GM12878 (cell line): ENCODE measurements around the gene FXYD3. TPM values are rescaled to one million over a fixed set of nuclear protein-coding genes. Genes with fewer than 3 reads are reported as not detected.

Source experiments
- ATAC-seq: fragments of 200-7000 bp; cut with Tn5 transposase; 3 replicates; pipeline ENCODE4 v1.9.1; 2020; ENCODE audit warnings: mild to moderate bottlenecking, moderate library complexity
- BruUV-seq: library from RNA; stranded (reverse); fragments of 400-500 nt; replicated peaks from 2 replicates; lab custom pipeline; 2021; lab: Mats Ljungman, UMichigan
- CTCF ChIA-PET: fragments of 300-600 bp; sonication (Branson Sonifier 250); formaldehyde crosslinking; extraction: SDS; loops from one replicate; lab custom pipeline; 2021; ENCODE audit warnings: inconsistent platforms; lab: Yijun Ruan, JAX
- POLR2A ChIA-PET: fragments of 350-600 bp; formaldehyde crosslinking; extraction: SDS; loops from one replicate; lab custom pipeline; 2021; ENCODE audit warnings: inconsistent platforms; lab: Charles Lee
- RAD21 ChIA-PET: fragments of 300-600 bp; sonication (Branson Sonifier 250); formaldehyde crosslinking; loops from one replicate; lab custom pipeline; 2023; ENCODE audit warnings: antibody characterized with exemption; ENCODE audit not compliant: unreplicated experiment; lab: Charles Lee
- SMC1A ChIA-PET: fragments of 300-600 bp; sonication (Branson Sonifier 250); formaldehyde crosslinking; loops from one replicate; lab custom pipeline; 2023; ENCODE audit not compliant: unreplicated experiment, uncharacterized antibody; lab: Charles Lee
- DNase-seq: peaks from one replicate; pipeline ENCODE4 v3.0.0-alpha.2; 2011; ENCODE audit warnings: low read depth, low spot score
- FAIRE-seq: peaks from 3 replicates; lab custom pipeline; 2011; peaks lifted over from hg19 to GRCh38; lab: Jason Lieb, UNC
- H2AFZ ChIP-seq: 2 replicates; pipeline ENCODE4 v1.6.0; 2011; ENCODE audit warnings: low read depth, low read length, control low read depth; ENCODE audit not compliant: control insufficient read depth
- H3K27ac ChIP-seq: 2 replicates; pipeline ENCODE4 v1.5.1; 2011; ENCODE audit warnings: control low read depth; ENCODE audit not compliant: control insufficient read depth, insufficient read depth
- H3K27me3 ChIP-seq, 2 experiments: replicated peaks in 1 of 2; 2 replicates each; pipeline versions ENCODE4 v1.6.0 to v1.6.1; 2011; ENCODE audit warnings: low read length in 1 of 2; ENCODE audit not compliant: control insufficient read depth in 2 of 2, insufficient read depth in 2 of 2
- H3K36me3 ChIP-seq, 2 experiments: 2 replicates each; pipeline ENCODE4 v1.5.1; 2011; ENCODE audit warnings: low read length in 1 of 2; ENCODE audit not compliant: control insufficient read depth in 2 of 2, insufficient read depth in 2 of 2
- H3K4me1 ChIP-seq: 2 replicates; pipeline ENCODE4 v1.6.1; 2011; ENCODE audit warnings: mild to moderate bottlenecking, low read length, moderate library complexity, mixed read lengths; ENCODE audit not compliant: control insufficient read depth, insufficient read depth
- H3K4me2 ChIP-seq: 2 replicates; pipeline ENCODE4 v1.6.0; 2011; ENCODE audit warnings: control low read depth; ENCODE audit not compliant: control insufficient read depth, insufficient read depth
- H3K4me3 ChIP-seq: fragments of 200-600 bp; sonication (generic); 2 replicates; pipeline ENCODE4 v1.5.1; 2016
- H3K79me2 ChIP-seq: 2 replicates; pipeline ENCODE4 v1.6.0; 2011; ENCODE audit warnings: low read length; ENCODE audit not compliant: control insufficient read depth, insufficient read depth
- H3K9ac ChIP-seq: 2 replicates; pipeline ENCODE4 v1.8.0; 2011; ENCODE audit warnings: low read length, control low read depth, mixed read lengths; ENCODE audit not compliant: control insufficient read depth, insufficient read depth
- H3K9me3 ChIP-seq: replicated peaks from 3 replicates; pipeline ENCODE4 v1.5.1; 2011; ENCODE audit warnings: mild to moderate bottlenecking, low read length; ENCODE audit not compliant: control insufficient read depth, insufficient read depth
- H4K20me1 ChIP-seq: 2 replicates; pipeline ENCODE4 v1.6.0; 2011; ENCODE audit not compliant: control insufficient read depth, insufficient read depth
- BMI1 ChIP-seq: fragments of 450-650 bp; IDR thresholded peaks from 2 replicates; pipeline ENCODE4 v1.6.1; 2016; ENCODE audit warnings: mild to moderate bottlenecking, moderate library complexity, borderline replicate concordance
- DPF2 ChIP-seq: fragments of 450-650 bp; IDR thresholded peaks from 2 replicates; pipeline ENCODE4 v1.6.1; 2017; ENCODE audit warnings: mild to moderate bottlenecking
- ELK1 ChIP-seq: IDR thresholded peaks from 2 replicates; pipeline ENCODE4 v1.6.1; 2012; ENCODE audit warnings: low read depth, low read length, improper control_type of control experiment
- PML ChIP-seq: IDR thresholded peaks from 2 replicates; pipeline ENCODE4 v1.6.1; 2012; ENCODE audit warnings: low read length, inconsistent platforms
- POLR2A ChIP-seq: IDR thresholded peaks from 2 replicates; pipeline ENCODE4 v1.6.1; 2011; ENCODE audit warnings: low read depth, mild to moderate bottlenecking, low read length
- SREBF1 ChIP-seq: IDR thresholded peaks from 2 replicates; pipeline ENCODE4 v1.6.1; 2012; ENCODE audit warnings: mild to moderate bottlenecking, low read length
- USF2 ChIP-seq: IDR thresholded peaks from 2 replicates; pipeline ENCODE4 v1.6.1; 2011; ENCODE audit warnings: low read depth, low read length, improper control_type of control experiment, borderline replicate concordance
- ZNF384 ChIP-seq: IDR thresholded peaks from 2 replicates; pipeline ENCODE4 v1.6.1; 2012; ENCODE audit warnings: low read depth, mild to moderate bottlenecking, low read length, improper control_type of control experiment, borderline replicate concordance
- ZZZ3 ChIP-seq: IDR thresholded peaks from 2 replicates; pipeline ENCODE4 v1.6.1; 2011; ENCODE audit warnings: low read depth; ENCODE audit not compliant: control insufficient read depth, insufficient read length
- WGBS: methylation state at CpG from one replicate; pipeline ENCODE4 v1.1.6; 2016; ENCODE audit warnings: low lambda C conversion rate; ENCODE audit not compliant: insufficient replicate concordance, insufficient coverage; ENCODE audit errors: missing lambda C conversion rate; 5-methylcytosine and 5-hydroxymethylcytosine counted together
- in situ Hi-C: fragments of 300-500 bp; cut with MboI; formaldehyde crosslinking; loops from 9 replicates; pipeline ENCODE4 v1.14.3; 2018; ENCODE audit warnings: mixed read lengths
- intact Hi-C: fragments of 100-400 bp; cut with micrococcal nuclease; formaldehyde crosslinking; loops from one replicate; pipeline ENCODE4 v1.14.2; 2022; ENCODE audit not compliant: unreplicated experiment
- polyA plus RNA-seq, 11 experiments: library from polyadenylated mRNA; depleted of rRNA in 4 of 11; unstranded in 6 of 11; stranded (reverse) in 5 of 11; fragments of >200 nt; fragmentation: Nextera tagmentation in 4 of 11; fragmentation: Illumina TruSeq in 1 of 11; extraction: Ambion mirVana in 4 of 11; extraction: Trizol in 1 of 11; gene quantifications; 1 replicate in 1 of 11; 2 replicates in 10 of 11; pipeline versions ENCODE4 v1.2.1 to v1.2.3, GENCODE V29; 2011 to 2016; ENCODE audit warnings: inconsistent platforms in 2 of 11, missing spikeins in 2 of 11, low read depth in 1 of 11
- total RNA-seq, 4 experiments: library from RNA; depleted of rRNA in 3 of 4; stranded (reverse); fragments of >200 nt in 3 of 4; fragmentation: Illumina TruSeq in 1 of 4; extraction: Trizol in 1 of 4; gene quantifications; 2 replicates each; pipeline versions ENCODE4 v1.2.1 to v1.2.3, GENCODE V29; 2013 to 2021

The FXYD3 gene
- total and polyA plus RNA-seq, 10 of the 15 experiments (the other 5 are each of a cell fraction or from before 2014, with no cell fraction given) = 0.09 to 0.44 TPM; not detected in 8

- CTCF ChIA-PET = no interaction called here
- WGBS = 44% methylated on average over 4 of the region's 4 CpGs
Observed at GRCh38 chr19:35094656-35095055, 21.0 kb upstream of the FXYD3 start.

More at GRCh38 chr19:35094656-35095055, 21.0 kb upstream of the FXYD3 start:
- H4K20me1 ChIP-seq = no peaks in the 10 kb centered on the region
- no peak overlapping the region for H3K9ac ChIP-seq
- no peaks in the 10 kb centered on the region for H3K9me3 ChIP-seq
- H3K4me2 ChIP-seq = no peak overlapping the region
- H3K27ac ChIP-seq = no peak overlapping the region
- H3K36me3 ChIP-seq = no peaks in the 10 kb centered on the region
- ChIA-PET RAD21 (no interaction called here), POLR2A (no interaction called here)
- no peak overlapping the region for H2AFZ ChIP-seq
- no TSS peak for BruUV-seq
- no peak for TF ChIP-seq ZNF384
- TF ChIP-seq SREBF1 = no peak
- TF ChIP-seq PML = no peak
- no peak for TF ChIP-seq ZZZ3
- no peak for TF ChIP-seq DPF2
- no peak for TF ChIP-seq ELK1
- TF ChIP-seq USF2 = no peak
- TF ChIP-seq BMI1 = no peak
- TF ChIP-seq POLR2A = no peak
- TF ChIP-seq, all 136 proteins: peak for 0
- no peak overlapping the region for H3K4me3 ChIP-seq
- in situ Hi-C loops (no loop called here), intact Hi-C loops (no loop called here)
- no peak for ATAC-seq
- H3K4me1 ChIP-seq = no peaks in the 10 kb centered on the region
- FAIRE-seq = no peak
- DNase-seq = no peak
- H3K79me2 ChIP-seq = no peaks in the 10 kb centered on the region
- H3K27me3 ChIP-seq = no peaks in the 10 kb centered on the region; a peak in 1 of 4 replicates
- SMC1A ChIA-PET = no interaction called here
